Adrenal gland (tissue), 5 donors: ENCODE measurements around the gene MMP8.

Experiments
- POLR2A ChIP-seq, 2 donors: fragments of 450-650 bp; IDR thresholded peaks; one replicate each; pipeline ENCODE4 v1.6.1; 2017; ENCODE audit warnings: antibody characterized with exemption in 2 of 2, mild to moderate bottlenecking in 2 of 2, moderate library complexity in 1 of 2
- TF ChIP-seq, protein P1 (sequence below), 6 experiments: fragments of 450-650 bp in 4 of 6; fragments of 200-600 bp in 2 of 6; sonication (generic) in 1 of 6; IDR thresholded peaks; 1 replicate in 5 of 6; 2 replicates in 1 of 6; pipeline versions ENCODE4 v1.5.1 to v1.8.0; 2016 to 2021; ENCODE audit warnings: antibody characterized with exemption in 6 of 6, mild to moderate bottlenecking in 2 of 6, moderate library complexity in 1 of 6
- donor health status: DM: no; HTN: no; CAD: no.

DNA sequence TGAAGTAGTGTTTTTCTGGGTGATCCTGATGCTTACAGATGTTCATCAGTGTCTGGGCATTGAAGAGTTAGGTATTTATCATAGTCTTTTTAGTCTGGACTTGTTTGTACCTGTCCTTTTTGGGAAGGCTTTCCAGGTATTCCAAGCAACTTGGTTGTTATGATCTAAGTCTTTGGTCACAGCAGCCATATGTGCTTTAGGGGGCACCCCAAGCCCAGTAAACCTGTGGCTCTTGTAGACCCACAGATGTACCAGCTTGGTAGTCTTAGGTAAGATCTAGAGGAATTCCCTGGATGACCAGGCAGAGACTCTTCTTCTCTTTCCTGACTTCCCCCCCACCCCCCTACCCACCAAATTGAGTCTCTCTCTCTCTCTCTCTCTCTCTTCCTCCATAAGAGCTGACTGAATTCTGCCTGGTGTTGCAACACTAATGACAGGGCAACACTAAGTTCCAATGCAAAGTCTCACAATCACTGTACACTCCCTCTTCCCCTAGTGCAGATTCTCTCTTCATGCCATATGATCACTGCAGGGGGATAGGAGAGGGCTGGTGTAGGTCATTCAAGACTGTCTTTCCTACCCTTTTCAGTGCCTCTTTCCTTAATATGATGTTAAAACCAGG lies 24.5 kb upstream of the MMP8 start:
- TF ChIP-seq, protein P1, sequence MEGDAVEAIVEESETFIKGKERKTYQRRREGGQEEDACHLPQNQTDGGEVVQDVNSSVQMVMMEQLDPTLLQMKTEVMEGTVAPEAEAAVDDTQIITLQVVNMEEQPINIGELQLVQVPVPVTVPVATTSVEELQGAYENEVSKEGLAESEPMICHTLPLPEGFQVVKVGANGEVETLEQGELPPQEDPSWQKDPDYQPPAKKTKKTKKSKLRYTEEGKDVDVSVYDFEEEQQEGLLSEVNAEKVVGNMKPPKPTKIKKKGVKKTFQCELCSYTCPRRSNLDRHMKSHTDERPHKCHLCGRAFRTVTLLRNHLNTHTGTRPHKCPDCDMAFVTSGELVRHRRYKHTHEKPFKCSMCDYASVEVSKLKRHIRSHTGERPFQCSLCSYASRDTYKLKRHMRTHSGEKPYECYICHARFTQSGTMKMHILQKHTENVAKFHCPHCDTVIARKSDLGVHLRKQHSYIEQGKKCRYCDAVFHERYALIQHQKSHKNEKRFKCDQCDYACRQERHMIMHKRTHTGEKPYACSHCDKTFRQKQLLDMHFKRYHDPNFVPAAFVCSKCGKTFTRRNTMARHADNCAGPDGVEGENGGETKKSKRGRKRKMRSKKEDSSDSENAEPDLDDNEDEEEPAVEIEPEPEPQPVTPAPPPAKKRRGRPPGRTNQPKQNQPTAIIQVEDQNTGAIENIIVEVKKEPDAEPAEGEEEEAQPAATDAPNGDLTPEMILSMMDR (IDR thresholded peaks at IDR 0.05): no peak
- TF ChIP-seq POLR2A (IDR thresholded peaks at IDR 0.05): no peak
